ENCODE results near the gene HBE1. TPM values are rescaled to one million over a fixed set of nuclear protein-coding genes. Genes with fewer than 3 reads are reported as not detected.
A peak's percentile ranks its signal among the peaks of the same experiment; 100 is the strongest.

HBE1 gene
- total RNA-seq, 1 donor, result not detected

DNA sequence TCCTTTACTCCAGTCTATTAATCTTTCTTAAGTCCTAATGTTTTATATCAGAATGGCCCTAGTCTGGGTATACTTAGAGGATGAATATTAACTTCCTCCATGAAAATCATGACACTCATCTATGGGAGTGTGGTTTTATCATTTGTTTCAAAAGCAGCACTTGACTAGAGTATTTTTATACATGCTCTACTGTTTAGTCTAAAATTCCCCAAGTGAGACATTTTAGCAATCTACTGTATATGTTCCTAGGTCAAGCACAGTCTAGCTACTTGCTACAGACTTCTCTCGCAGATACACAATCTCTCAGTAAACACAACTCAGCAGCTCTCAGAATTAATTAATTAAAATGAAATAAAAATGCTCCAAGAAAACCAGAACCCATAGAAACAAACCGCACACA is 39.9 kb downstream of the HBE1 start:
- TF ChIP-seq, protein P1, sequence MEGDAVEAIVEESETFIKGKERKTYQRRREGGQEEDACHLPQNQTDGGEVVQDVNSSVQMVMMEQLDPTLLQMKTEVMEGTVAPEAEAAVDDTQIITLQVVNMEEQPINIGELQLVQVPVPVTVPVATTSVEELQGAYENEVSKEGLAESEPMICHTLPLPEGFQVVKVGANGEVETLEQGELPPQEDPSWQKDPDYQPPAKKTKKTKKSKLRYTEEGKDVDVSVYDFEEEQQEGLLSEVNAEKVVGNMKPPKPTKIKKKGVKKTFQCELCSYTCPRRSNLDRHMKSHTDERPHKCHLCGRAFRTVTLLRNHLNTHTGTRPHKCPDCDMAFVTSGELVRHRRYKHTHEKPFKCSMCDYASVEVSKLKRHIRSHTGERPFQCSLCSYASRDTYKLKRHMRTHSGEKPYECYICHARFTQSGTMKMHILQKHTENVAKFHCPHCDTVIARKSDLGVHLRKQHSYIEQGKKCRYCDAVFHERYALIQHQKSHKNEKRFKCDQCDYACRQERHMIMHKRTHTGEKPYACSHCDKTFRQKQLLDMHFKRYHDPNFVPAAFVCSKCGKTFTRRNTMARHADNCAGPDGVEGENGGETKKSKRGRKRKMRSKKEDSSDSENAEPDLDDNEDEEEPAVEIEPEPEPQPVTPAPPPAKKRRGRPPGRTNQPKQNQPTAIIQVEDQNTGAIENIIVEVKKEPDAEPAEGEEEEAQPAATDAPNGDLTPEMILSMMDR (IDR thresholded peaks at IDR 0.05; ENCODE audit: extremely low read depth, low read depth, low read length), result no peak
- Histone ChIP-seq H3K36me3 (ENCODE audit: insufficient read depth, low read length) (no peaks in the 10 kb centered on the region), H3K27ac (ENCODE audit: low read depth, low read length) (no peak overlapping the region), H4K20me1 (ENCODE audit: insufficient read depth, low read length) (no peaks in the 10 kb centered on the region), H3K4me3 (ENCODE audit: insufficient read depth, low read length) (no peak overlapping the region), H2AFZ (ENCODE audit: low read length) (no peak overlapping the region), H3K4me1 (ENCODE audit: insufficient read depth, low read length) (no peaks in the 10 kb centered on the region), H3K79me2 (ENCODE audit: insufficient read depth, low read length) (no peaks in the 10 kb centered on the region), H3K4me2 (ENCODE audit: insufficient read depth, low read length) (no peak overlapping the region), H3K27me3 (ENCODE audit: insufficient read depth, low read length) (peaks cover 7% of the 10 kb centered on the region), H3K9me3 (ENCODE audit: low read depth, low read length) (no peaks in the 10 kb centered on the region)
- no peak for DNase-seq (ENCODE audit: insufficient read length, low spot score, missing footprints)

DNA sequence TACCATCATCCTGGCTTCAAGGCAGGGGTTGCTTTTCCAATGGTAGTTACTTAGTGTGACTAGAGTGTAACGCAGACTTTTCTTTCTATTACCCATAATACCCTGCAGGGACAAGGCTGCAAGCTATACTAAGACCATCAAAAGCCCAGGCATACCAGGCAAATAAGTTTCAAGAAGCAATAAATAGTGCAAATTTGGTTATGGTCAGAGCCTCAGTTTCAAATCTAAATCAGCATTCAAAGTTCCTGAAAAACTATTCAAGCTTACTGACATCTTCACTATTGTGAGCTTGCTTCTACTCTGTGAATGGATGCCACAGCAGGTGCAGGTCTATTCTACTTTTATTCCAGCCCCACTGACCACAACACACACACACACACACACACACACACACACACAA is 40.4 kb downstream of the HBE1 start:
- DNase-seq (ENCODE audit: insufficient read length, low spot score, missing footprints), result no peak
- TF ChIP-seq, protein P1 (IDR thresholded peaks at IDR 0.05; ENCODE audit: extremely low read depth, low read depth, low read length), result no peak

DNA sequence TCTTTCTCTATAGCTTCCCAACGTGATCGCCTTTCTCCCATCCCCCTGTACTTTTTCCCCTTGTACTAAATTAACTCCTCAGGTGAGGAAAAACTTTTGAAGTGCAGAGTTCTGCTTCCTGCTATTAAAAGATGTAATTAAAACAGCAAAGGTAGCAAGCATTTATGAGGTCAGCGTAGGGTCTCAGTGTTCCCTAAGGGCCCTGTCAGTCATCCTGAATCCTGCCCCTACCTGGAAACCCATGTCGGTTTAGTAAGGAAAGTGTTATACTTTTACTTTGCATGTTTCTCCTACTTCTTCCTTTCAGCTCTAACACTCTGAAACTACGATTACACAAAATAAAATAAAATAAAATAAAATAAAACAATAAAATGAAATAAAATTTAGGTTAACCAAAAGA is 41.6 kb downstream of the HBE1 start:
- Histone ChIP-seq H3K4me1 (ENCODE audit: insufficient read depth, low read length) (no peaks in the 10 kb centered on the region), H3K9me3 (ENCODE audit: low read depth, low read length) (no peaks in the 10 kb centered on the region), H4K20me1 (ENCODE audit: insufficient read depth, low read length) (no peaks in the 10 kb centered on the region), H3K27ac (ENCODE audit: low read depth, low read length) (no peak overlapping the region), H2AFZ (ENCODE audit: low read length) (no peak overlapping the region), H3K27me3 (ENCODE audit: insufficient read depth, low read length) (peaks cover 7% of the 10 kb centered on the region), H3K79me2 (ENCODE audit: insufficient read depth, low read length) (no peaks in the 10 kb centered on the region), H3K4me3 (ENCODE audit: insufficient read depth, low read length) (no peak overlapping the region), H3K4me2 (ENCODE audit: insufficient read depth, low read length) (no peak overlapping the region), H3K36me3 (ENCODE audit: insufficient read depth, low read length) (no peaks in the 10 kb centered on the region)
- DNase-seq (ENCODE audit: insufficient read length, low spot score, missing footprints), result no peak
- TF ChIP-seq, protein P1 (IDR thresholded peaks at IDR 0.05; ENCODE audit: extremely low read depth, low read depth, low read length), result no peak

More for the DNA sequence above, 40.4 kb downstream of the HBE1 start:
- H3K4me3 ChIP-seq (ENCODE audit: insufficient read depth, low read length), result no peak overlapping the region
- no peaks in the 10 kb centered on the region for H4K20me1 ChIP-seq (ENCODE audit: insufficient read depth, low read length)
- no peaks in the 10 kb centered on the region for H3K79me2 ChIP-seq (ENCODE audit: insufficient read depth, low read length)
- no peak overlapping the region for H3K27ac ChIP-seq (ENCODE audit: low read depth, low read length)
- no peaks in the 10 kb centered on the region for H3K9me3 ChIP-seq (ENCODE audit: low read depth, low read length)
- H3K4me1 ChIP-seq (ENCODE audit: insufficient read depth, low read length), result no peaks in the 10 kb centered on the region
- no peak overlapping the region for H3K4me2 ChIP-seq (ENCODE audit: insufficient read depth, low read length)
- H3K27me3 ChIP-seq (ENCODE audit: insufficient read depth, low read length), result peaks cover 7% of the 10 kb centered on the region
- H2AFZ ChIP-seq (ENCODE audit: low read length), result peak overlapping the region; percentile 35
- no peaks in the 10 kb centered on the region for H3K36me3 ChIP-seq (ENCODE audit: insufficient read depth, low read length)

DNA sequence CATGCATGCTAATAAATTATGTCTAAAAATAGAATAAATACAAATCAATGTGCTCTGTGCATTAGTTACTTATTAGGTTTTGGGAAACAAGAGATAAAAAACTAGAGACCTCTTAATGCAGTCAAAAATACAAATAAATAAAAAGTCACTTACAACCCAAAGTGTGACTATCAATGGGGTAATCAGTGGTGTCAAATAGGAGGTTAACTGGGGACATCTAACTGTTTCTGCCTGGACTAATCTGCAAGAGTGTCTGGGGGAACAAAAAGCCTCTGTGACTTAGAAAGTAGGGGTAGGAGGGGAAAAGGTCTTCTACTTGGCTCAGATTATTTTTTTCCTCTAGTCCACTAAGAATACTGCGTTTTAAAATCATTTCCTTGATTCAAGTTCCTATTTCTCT is 42.1 kb downstream of the HBE1 start:
- DNase-seq (ENCODE audit: insufficient read length, low spot score, missing footprints), result no peak
- H3K4me3 ChIP-seq (ENCODE audit: insufficient read depth, low read length), result no peak overlapping the region
- TF ChIP-seq, protein P1 (IDR thresholded peaks at IDR 0.05; ENCODE audit: extremely low read depth, low read depth, low read length), result no peak
- no peak overlapping the region for H3K27ac ChIP-seq (ENCODE audit: low read depth, low read length)
- no peak overlapping the region for H2AFZ ChIP-seq (ENCODE audit: low read length)
- H3K27me3 ChIP-seq (ENCODE audit: insufficient read depth, low read length), result peaks cover 7% of the 10 kb centered on the region
- no peaks in the 10 kb centered on the region for H4K20me1 ChIP-seq (ENCODE audit: insufficient read depth, low read length)
- H3K79me2 ChIP-seq (ENCODE audit: insufficient read depth, low read length), result no peaks in the 10 kb centered on the region
- H3K9me3 ChIP-seq (ENCODE audit: low read depth, low read length), result no peaks in the 10 kb centered on the region
- no peaks in the 10 kb centered on the region for H3K36me3 ChIP-seq (ENCODE audit: insufficient read depth, low read length)
- H3K4me2 ChIP-seq (ENCODE audit: insufficient read depth, low read length), result no peak overlapping the region
- H3K4me1 ChIP-seq (ENCODE audit: insufficient read depth, low read length), result no peaks in the 10 kb centered on the region
